Ovary (tissue), 9 donors: ENCODE measurements around the gene SPRED2. TPM values are rescaled to one million over a fixed set of nuclear protein-coding genes. Genes with fewer than 3 reads are reported as not detected.

ENCODE experiments used
- DNase-seq, 5 donors: peaks; one replicate each; pipeline ENCODE4 v3.0.0-alpha.2; 2019 to 2020
- H3K27ac ChIP-seq, 2 donors: fragments of 200-600 bp; one replicate each; pipeline versions ENCODE4 v1.5.1 to v1.8.0; 2019 to 2022
- H3K27me3 ChIP-seq: fragments of 200-600 bp; one replicate; pipeline ENCODE4 v1.8.0; 2022
- H3K36me3 ChIP-seq: fragments of 200-600 bp; sonication (generic); one replicate; pipeline ENCODE4 v1.5.1; 2019
- H3K4me1 ChIP-seq: one replicate; pipeline ENCODE4 v1.8.1; 2013; ENCODE audit warnings: mild to moderate bottlenecking, moderate library complexity; ENCODE audit not compliant: insufficient read depth
- H3K4me3 ChIP-seq: fragments of 200-600 bp; sonication (generic); one replicate; pipeline ENCODE4 v1.5.1; 2017
- H3K9me3 ChIP-seq, 2 donors: fragments of 200-600 bp in 1 of 2; sonication (generic) in 1 of 2; one replicate each; pipeline versions ENCODE4 v1.5.1 to v1.8.1; 2013 to 2019; ENCODE audit warnings: mild to moderate bottlenecking in 1 of 2, moderate library complexity in 1 of 2
- EP300 ChIP-seq: sonication (generic); formaldehyde crosslinking; IDR thresholded peaks from one replicate; pipeline ENCODE4 v1.6.1; 2017; ENCODE audit warnings: antibody characterized with exemption
- POLR2A ChIP-seq: fragments of 450-650 bp; IDR thresholded peaks from one replicate; pipeline ENCODE4 v1.6.1; 2017; ENCODE audit warnings: antibody characterized with exemption, mild to moderate bottlenecking, moderate library complexity
- WGBS, 3 donors: extraction: QIAGEN DNeasy Blood & Tissue Kit in 1 of 3; methylation state at CpG; one replicate each; pipeline versions ENCODE4 v1.1.5 to v1.1.7; 2013 to 2017; 5-methylcytosine and 5-hydroxymethylcytosine counted together
- intact Hi-C, 4 donors: fragments of 100-400 bp; cut with DNase I; formaldehyde crosslinking; loops; one replicate each; pipeline versions ENCODE4 v1.11.0 to v1.15.1; 2022 to 2023
- polyA plus RNA-seq, 2 donors: library from polyadenylated mRNA; stranded (reverse); fragments of 200-250 nt in 1 of 2; fragments of 350-450 nt in 1 of 2; fragmentation: Illumina TruSeq in 1 of 2; extraction: RNeasy Lipid Tissue Mini Kit (QIAGEN cat#74804) in 1 of 2; gene quantifications; one replicate each; pipeline ENCODE4 v1.2.3, GENCODE V29; 2013 to 2014
- total RNA-seq, 7 donors: library from RNA; depleted of rRNA in 2 of 7; stranded (reverse); fragments of >200 nt in 2 of 7; fragmentation: NEBNext Ultra II Directional in 3 of 7; extraction: Animal tissue kit (Norgen Biotek cat#: 25700) in 3 of 7; gene quantifications; one replicate each; pipeline versions ENCODE4 v1.1.0 to v1.2.4, GENCODE V29; 2016 to 2023
- TF ChIP-seq, protein P1 (sequence below), 3 donors: fragments of 450-650 bp in 2 of 3; fragments of 200-600 bp in 1 of 3; IDR thresholded peaks; one replicate each; pipeline versions ENCODE4 v1.5.1 to v1.8.0; 2016 to 2022; ENCODE audit warnings: antibody characterized with exemption in 3 of 3, mild to moderate bottlenecking in 1 of 3
- donor health status: DM: no; HTN: no; CAD: no; lungs with moderate emphysema.
- donor health status: DM: no; HTN: no; CAD: no.
- donor health status: Bipolar disorder and iron deficiency.
- donor health status: DM: yes; HTN: yes; CAD: no.
- donor health status: DM: no; HTN: no; CAD: no.
- donor health status: DM: yes; HTN: yes; CAD: no.

The SPRED2 gene
- total and polyA plus RNA-seq, 9 donors, result 13.1 to 32.9 (median 17.6) TPM

DNA sequence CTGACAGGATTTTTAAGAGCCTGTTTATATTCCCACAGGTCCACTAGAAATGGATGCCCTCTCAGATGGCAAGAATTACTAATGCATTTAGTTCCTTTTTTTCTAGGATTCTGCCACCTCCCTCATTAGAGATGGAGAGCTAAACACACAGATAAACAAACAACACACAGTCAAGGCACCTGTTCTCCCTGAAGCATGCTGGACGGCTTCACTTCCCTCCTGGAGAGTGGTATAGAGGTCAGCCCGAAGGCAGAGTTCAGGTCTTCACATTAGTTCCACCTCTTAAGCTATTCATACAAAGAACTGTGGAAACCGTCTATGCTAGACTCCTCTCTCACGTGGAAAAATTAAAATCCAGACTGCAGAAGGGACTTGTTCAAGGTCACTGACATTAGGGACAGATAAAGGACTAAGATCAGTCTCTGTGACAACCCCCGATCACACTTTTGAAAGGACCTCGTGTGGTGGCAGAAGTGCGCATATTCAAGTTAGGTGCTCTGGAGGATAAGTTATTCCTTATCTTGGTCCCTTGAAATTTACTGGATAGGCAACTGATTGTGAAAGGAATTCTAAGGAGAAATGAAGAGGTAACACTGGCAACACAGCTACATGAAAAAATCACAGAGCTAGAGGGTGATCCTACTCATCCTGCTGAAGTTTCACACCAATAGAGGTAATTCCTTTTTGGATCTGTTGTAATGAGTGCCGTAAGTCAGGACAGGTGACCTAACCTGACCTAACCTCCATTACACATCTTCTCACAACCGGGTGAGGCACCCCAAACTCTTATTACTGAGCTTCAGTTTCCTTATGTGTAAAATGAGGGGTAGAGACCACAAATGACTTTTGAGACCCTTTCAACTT, 75.1 kb downstream of the SPRED2 start:
- H3K27me3 ChIP-seq, result no peaks in the 10 kb centered on the region
- DNase-seq, result no peak
- no peak overlapping the region for H3K4me3 ChIP-seq
- no peaks in the 10 kb centered on the region for H3K36me3 ChIP-seq
- H3K9me3 ChIP-seq, result no peaks in the 10 kb centered on the region
- WGBS, 3 donors, result 87 to 89% (median 88%) methylated on average over 9 of the region's 9 CpGs
- H3K4me1 ChIP-seq, result peaks cover 3% of the 10 kb centered on the region
- TF ChIP-seq POLR2A, result no peak
- TF ChIP-seq, protein P1, sequence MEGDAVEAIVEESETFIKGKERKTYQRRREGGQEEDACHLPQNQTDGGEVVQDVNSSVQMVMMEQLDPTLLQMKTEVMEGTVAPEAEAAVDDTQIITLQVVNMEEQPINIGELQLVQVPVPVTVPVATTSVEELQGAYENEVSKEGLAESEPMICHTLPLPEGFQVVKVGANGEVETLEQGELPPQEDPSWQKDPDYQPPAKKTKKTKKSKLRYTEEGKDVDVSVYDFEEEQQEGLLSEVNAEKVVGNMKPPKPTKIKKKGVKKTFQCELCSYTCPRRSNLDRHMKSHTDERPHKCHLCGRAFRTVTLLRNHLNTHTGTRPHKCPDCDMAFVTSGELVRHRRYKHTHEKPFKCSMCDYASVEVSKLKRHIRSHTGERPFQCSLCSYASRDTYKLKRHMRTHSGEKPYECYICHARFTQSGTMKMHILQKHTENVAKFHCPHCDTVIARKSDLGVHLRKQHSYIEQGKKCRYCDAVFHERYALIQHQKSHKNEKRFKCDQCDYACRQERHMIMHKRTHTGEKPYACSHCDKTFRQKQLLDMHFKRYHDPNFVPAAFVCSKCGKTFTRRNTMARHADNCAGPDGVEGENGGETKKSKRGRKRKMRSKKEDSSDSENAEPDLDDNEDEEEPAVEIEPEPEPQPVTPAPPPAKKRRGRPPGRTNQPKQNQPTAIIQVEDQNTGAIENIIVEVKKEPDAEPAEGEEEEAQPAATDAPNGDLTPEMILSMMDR (IDR thresholded peaks at IDR 0.05), result no peak
- no peak for TF ChIP-seq EP300
- no peak overlapping the region for H3K27ac ChIP-seq
- intact Hi-C loops, result no loop called here

DNA sequence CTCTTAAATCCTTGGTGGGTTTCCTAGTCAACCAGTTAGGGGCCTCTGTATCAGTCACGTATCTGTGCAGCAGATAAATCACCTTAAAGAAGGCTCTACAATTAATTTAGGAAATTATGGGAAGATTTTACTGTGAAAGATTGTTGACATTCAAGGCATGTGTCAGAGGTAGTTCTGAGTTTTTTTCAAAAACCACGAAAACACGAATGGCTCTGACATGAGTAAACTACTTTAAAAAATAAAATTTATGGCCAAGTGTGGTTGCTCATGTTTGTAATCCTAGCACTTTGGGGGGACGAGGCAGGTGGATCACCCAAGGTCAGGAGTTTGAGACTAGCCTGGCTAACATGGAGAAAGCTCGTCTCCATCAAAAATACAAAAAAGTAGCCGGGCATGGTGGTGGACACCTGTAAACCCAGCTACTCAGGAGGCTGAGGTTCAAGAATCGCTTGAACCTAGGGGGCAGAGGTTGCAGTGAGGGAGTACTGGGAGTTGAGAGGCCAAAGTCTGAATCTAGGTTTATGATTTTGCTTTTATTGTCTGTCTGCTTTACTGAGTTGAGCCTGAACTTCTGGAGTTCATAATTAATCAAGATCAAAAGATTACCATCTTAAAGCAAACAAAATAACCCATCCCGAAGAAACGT, 77.1 kb downstream of the SPRED2 start:
- no peaks in the 10 kb centered on the region for H3K27me3 ChIP-seq
- H3K36me3 ChIP-seq, result no peaks in the 10 kb centered on the region
- H3K4me1 ChIP-seq, result peaks cover 9% of the 10 kb centered on the region
- DNase-seq, result no peak
- H3K4me3 ChIP-seq, result no peak overlapping the region
- no peak overlapping the region for H3K27ac ChIP-seq
- WGBS, 3 donors, result 79 to 81% (median 79%) methylated on average over 9 of the region's 9 CpGs
- intact Hi-C loops, result no loop called here
- no peak for TF ChIP-seq POLR2A
- TF ChIP-seq EP300, result no peak
- TF ChIP-seq, protein P1 (IDR thresholded peaks at IDR 0.05), result no peak
- H3K9me3 ChIP-seq, result no peaks in the 10 kb centered on the region

DNA sequence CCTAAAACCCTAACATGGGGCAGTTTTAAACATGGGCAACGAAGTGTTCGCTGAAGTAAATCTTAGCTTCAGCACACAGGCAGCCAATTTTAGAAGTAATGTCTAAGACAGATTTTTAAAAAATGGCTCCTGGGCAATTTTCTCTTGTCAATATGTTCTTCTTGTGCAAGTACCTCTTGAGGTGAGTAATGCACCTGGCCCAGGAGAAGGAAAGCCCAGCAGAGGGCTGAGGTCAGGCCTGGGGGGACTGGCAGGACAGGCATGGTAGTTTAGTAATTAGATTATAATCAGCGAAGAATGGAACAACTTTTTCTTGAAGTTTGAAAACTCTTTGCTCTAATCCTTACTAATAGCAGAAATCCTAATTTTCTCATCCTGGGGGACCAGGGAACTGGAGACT, 77.6 kb downstream of the SPRED2 start:
- H3K9me3 ChIP-seq, result no peaks in the 10 kb centered on the region
- intact Hi-C loops, result no loop called here
- no peak for DNase-seq
- no peak overlapping the region for H3K27ac ChIP-seq
- H3K27me3 ChIP-seq, result no peaks in the 10 kb centered on the region
- no peaks in the 10 kb centered on the region for H3K36me3 ChIP-seq
- peaks cover 14% of the 10 kb centered on the region for H3K4me1 ChIP-seq
- TF ChIP-seq EP300 (no peak), POLR2A (no peak)
- TF ChIP-seq, protein P1 (IDR thresholded peaks at IDR 0.05), result no peak
- H3K4me3 ChIP-seq, result no peak overlapping the region
- WGBS, 3 donors, result 96 to 97% (median 97%) methylated on average over 3 of the region's 3 CpGs

DNA sequence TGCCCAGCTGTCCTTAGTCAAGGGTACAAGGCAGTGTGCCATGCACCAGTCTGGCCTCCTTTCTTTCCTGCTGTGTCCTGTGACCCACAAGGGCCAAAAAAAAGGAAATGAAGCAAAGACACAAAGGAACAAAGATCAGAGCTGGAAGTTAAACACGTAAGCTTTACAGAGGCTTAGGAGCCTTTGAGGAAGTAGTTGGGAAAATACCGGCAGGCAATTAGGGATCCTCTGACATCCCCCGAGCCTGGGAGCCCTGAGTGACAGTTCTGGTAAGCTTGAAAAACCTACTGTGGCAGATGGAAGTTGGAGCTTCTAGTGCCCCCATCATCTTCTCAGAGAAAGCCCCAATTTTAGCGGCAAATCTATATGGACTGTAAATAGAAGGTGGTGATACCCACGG, 78.5 kb downstream of the SPRED2 start:
- no peaks in the 10 kb centered on the region for H3K36me3 ChIP-seq
- TF ChIP-seq EP300 (no peak), POLR2A (no peak)
- intact Hi-C loops, result no loop called here
- H3K27me3 ChIP-seq, result no peaks in the 10 kb centered on the region
- 70 to 90% (median 77%) methylated on average over 5 of the region's 5 CpGs for WGBS, 3 donors
- no peak for DNase-seq
- H3K4me1 ChIP-seq, result peaks cover 16% of the 10 kb centered on the region
- H3K4me3 ChIP-seq, result no peak overlapping the region
- H3K9me3 ChIP-seq, result no peaks in the 10 kb centered on the region
- no peak overlapping the region for H3K27ac ChIP-seq

DNA sequence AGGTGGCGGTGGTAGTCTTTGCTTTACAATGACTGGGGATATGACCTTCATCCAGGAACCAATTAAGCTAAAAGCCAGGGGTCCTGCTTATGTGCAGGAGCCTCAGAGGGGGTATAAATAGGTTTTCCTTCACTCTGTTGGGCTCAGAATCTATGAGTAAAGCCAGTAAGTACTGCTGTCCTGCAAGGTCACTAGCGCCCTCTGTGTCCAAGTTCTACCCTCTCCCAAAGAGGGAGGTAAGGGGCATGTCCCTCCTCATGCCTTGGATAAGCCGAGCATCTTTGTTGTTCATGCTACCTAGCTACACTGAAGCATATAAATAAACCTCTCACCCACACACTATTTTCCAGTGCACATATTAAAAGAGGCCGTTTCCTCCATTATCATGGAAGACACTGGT, 79.4 kb downstream of the SPRED2 start:
- intact Hi-C loops, result no loop called here
- Histone ChIP-seq H3K27ac (no peak overlapping the region), H3K4me3 (no peak overlapping the region), H3K9me3 (no peaks in the 10 kb centered on the region), H3K36me3 (no peaks in the 10 kb centered on the region), H3K4me1 (peaks cover 16% of the 10 kb centered on the region), H3K27me3 (no peaks in the 10 kb centered on the region)
- 93 to 95% (median 94%) methylated on average over 4 of the region's 4 CpGs for WGBS, 3 donors
- no peak for DNase-seq
- no peak for TF ChIP-seq POLR2A
- TF ChIP-seq, protein P1 (IDR thresholded peaks at IDR 0.05), result no peak
- TF ChIP-seq EP300, result no peak
